Effector memory CD4-positive, alpha-beta T cell (primary cell): ENCODE data around the gene ELMOD1.

Experiments
- DNase-seq, 3 donors: peaks; one replicate each; pipeline ENCODE4 v3.0.0-alpha.2; 2020
- H3K27ac ChIP-seq: 2 replicates; pipeline ENCODE4 v1.7.0; 2013; ENCODE audit warnings: mild to moderate bottlenecking, low read length, moderate library complexity; ENCODE audit not compliant: insufficient read depth, poor library complexity, severe bottlenecking
- H3K27me3 ChIP-seq: replicated peaks from 2 replicates; pipeline ENCODE4 v1.7.0; 2013; ENCODE audit warnings: mild to moderate bottlenecking, low read length; ENCODE audit not compliant: insufficient read depth, control insufficient read depth, poor library complexity, severe bottlenecking
- H3K36me3 ChIP-seq: 2 replicates; pipeline ENCODE4 v1.7.0; 2013; ENCODE audit warnings: mild to moderate bottlenecking, low read length, moderate library complexity; ENCODE audit not compliant: control insufficient read depth, insufficient read depth
- H3K4me1 ChIP-seq: 2 replicates; pipeline ENCODE4 v1.7.0; 2013; ENCODE audit warnings: low read length, mild to moderate bottlenecking; ENCODE audit not compliant: control insufficient read depth, insufficient read depth, poor library complexity, severe bottlenecking
- H3K4me3 ChIP-seq: 2 replicates; pipeline ENCODE4 v1.7.0; 2013; ENCODE audit warnings: low read length, low read depth, mild to moderate bottlenecking; ENCODE audit not compliant: insufficient read depth, poor library complexity, severe bottlenecking
- H3K9me3 ChIP-seq: 2 replicates; pipeline ENCODE4 v1.7.0; 2013; ENCODE audit warnings: mild to moderate bottlenecking, low read length, moderate library complexity; ENCODE audit not compliant: control insufficient read depth

ELMOD1 gene

GRCh38 chr11:107605061-107606006, 14.4 kb downstream of the ELMOD1 start:
- no peak overlapping the region for H3K27ac ChIP-seq
- no peaks in the 10 kb centered on the region for H3K9me3 ChIP-seq
- peaks cover 6% of the 10 kb centered on the region for H3K27me3 ChIP-seq
- H3K4me3 ChIP-seq: no peak overlapping the region
- no peaks in the 10 kb centered on the region for H3K4me1 ChIP-seq
- DNase-seq: no peak
- H3K36me3 ChIP-seq: no peaks in the 10 kb centered on the region

- DNase-seq: no peak
- no peaks in the 10 kb centered on the region for H3K4me1 ChIP-seq
- no peaks in the 10 kb centered on the region for H3K36me3 ChIP-seq
- H3K4me3 ChIP-seq: no peak overlapping the region
- H3K27ac ChIP-seq: no peak overlapping the region
- peaks cover 6% of the 10 kb centered on the region for H3K27me3 ChIP-seq
- H3K9me3 ChIP-seq: no peaks in the 10 kb centered on the region
Observed at GRCh38 chr11:107606141-107606540, 15.2 kb downstream of the ELMOD1 start.

DNA sequence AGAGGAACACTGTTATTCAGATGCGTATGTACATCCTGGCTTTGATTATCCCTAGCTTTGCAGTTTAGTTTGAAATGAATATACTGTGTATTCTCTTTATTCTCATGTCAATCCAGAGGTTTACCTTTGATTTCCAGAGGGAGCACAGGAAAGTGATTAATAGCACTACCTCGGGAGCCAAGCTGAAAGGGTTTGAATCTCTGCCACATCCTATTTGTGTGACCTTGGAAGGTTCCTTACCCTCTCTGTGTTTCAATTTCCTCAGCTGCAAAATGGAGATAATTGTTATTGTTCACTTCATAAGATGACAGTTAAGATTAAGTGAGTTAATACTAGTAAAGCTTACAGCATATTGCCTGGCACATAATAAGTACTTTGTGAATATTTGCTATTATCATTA, 17.9 kb downstream of the ELMOD1 start:
- no peaks in the 10 kb centered on the region for H3K4me1 ChIP-seq
- no peak overlapping the region for H3K27ac ChIP-seq
- no peak overlapping the region for H3K4me3 ChIP-seq
- H3K9me3 ChIP-seq: no peaks in the 10 kb centered on the region
- DNase-seq: no peak
- H3K36me3 ChIP-seq: no peaks in the 10 kb centered on the region
- peaks cover 6% of the 10 kb centered on the region for H3K27me3 ChIP-seq

DNA sequence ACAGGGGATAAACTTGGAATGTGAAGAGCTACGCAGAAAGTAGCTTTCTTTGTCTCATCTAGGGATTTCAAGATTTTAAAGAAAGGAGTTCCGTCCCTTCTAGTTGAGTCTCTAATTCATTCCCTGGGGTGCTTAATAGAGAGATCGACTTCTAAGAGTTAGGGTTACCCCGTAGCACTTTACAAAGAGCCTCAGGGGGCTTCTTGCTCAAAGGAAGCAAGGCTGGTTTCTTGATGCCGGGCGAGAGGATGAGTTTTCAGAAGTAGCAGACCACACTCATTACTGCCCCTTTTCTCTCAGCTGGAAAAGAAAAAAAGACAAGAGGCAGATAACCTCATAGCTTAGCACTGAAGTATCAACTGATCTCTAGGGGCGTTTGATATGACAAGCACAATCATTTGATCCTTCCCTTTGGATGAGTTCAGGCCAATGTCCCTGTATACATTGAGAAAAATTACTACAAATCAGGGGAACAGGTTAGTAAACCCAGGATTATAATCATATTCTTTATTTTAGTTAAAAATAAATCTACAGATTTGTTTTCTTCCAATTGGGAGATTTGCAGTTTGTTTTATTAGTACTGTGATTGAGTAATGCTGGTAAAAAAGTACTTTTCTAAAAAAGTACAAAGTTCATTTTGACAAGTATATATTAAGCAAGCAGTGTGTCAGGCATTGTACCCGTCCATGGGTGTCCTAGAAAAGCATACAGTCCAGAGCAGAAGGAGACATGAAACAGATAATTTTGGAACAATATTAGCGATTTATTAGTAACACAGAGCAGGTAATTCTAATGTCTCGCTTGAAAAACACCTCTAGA, 18.7 kb downstream of the ELMOD1 start:
- no peak for DNase-seq
- Histone ChIP-seq H3K9me3 (no peaks in the 10 kb centered on the region), H3K4me1 (no peaks in the 10 kb centered on the region), H3K27ac (no peak overlapping the region), H3K27me3 (peaks cover 6% of the 10 kb centered on the region), H3K4me3 (no peak overlapping the region), H3K36me3 (no peaks in the 10 kb centered on the region)

- Histone ChIP-seq H3K27ac (no peak overlapping the region), H3K9me3 (no peaks in the 10 kb centered on the region), H3K4me1 (no peaks in the 10 kb centered on the region), H3K4me3 (no peak overlapping the region), H3K27me3 (peaks cover 3% of the 10 kb centered on the region), H3K36me3 (no peaks in the 10 kb centered on the region)
- DNase-seq: no peak
Observed at GRCh38 chr11:107612445-107612844, 21.5 kb downstream of the ELMOD1 start.

DNA sequence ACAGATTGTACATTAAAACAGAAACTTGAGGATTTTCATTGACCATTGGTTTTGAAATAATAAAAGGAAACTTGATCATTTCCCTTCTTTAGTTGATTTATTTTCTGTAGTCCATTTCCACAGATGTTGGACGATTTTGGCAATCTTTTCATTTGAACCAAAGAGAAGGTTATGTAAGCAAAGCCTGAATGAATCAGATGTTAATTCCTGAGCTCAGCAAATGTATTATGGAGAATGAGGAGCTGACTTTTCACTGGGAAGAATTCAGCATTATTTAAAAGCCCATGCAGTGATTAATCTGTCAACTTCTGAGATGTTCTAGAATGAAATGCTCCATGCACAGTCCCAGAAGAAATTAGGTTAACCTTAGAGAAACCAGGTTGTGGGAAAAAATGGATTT, 29.0 kb downstream of the ELMOD1 start:
- Histone ChIP-seq H3K4me3 (no peak overlapping the region), H3K4me1 (no peaks in the 10 kb centered on the region), H3K27ac (no peak overlapping the region), H3K27me3 (no peaks in the 10 kb centered on the region), H3K36me3 (no peaks in the 10 kb centered on the region), H3K9me3 (no peaks in the 10 kb centered on the region)
- no peak for DNase-seq

DNA sequence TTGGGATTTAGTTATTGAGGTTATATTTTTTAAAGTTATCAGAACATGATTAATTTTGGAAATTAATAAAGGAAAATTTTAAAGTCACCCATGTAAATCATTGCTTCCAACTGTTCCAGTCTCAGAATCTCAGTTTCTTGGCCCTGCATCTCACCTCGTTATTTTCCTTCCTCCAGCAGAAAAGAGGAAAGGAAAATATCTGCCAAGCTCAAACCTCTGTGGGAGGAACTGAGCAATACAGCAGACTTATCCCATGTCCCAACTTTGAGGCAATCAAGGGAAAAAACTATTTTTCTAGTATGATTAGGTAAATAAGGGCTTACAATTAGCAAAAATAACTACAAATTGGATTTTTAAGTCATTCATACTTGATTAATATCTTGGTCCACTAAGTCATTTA, 30.1 kb downstream of the ELMOD1 start:
- Histone ChIP-seq H3K36me3 (no peaks in the 10 kb centered on the region), H3K4me1 (no peaks in the 10 kb centered on the region), H3K4me3 (no peak overlapping the region), H3K27me3 (no peaks in the 10 kb centered on the region), H3K27ac (no peak overlapping the region), H3K9me3 (no peaks in the 10 kb centered on the region)
- no peak for DNase-seq

DNA sequence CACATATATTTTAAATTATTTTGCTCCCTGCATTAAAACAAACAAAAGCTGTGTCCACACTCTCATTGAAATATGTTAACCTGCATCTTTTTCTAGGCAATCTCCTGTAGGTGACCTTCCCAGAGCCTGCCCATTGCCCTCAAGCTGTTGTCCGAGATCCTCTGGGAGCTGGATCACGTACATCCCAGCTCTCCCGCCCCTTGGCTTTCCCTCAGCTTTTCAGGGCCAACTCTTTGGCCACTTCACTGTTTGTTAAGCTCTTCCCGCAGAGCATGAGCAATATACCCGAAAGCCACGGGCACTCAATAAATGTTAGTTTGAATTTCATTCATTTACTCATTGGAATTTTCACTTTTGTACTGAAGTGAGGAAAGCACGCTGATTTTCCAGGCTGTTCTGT, 32.2 kb downstream of the ELMOD1 start:
- Histone ChIP-seq H3K4me1 (no peaks in the 10 kb centered on the region), H3K9me3 (no peaks in the 10 kb centered on the region), H3K27ac (no peak overlapping the region), H3K36me3 (no peaks in the 10 kb centered on the region), H3K27me3 (peaks cover 3% of the 10 kb centered on the region), H3K4me3 (no peak overlapping the region)
- no peak for DNase-seq

- Histone ChIP-seq H3K27ac (no peak overlapping the region), H3K4me3 (no peak overlapping the region), H3K36me3 (no peaks in the 10 kb centered on the region), H3K4me1 (no peaks in the 10 kb centered on the region), H3K27me3 (peaks cover 3% of the 10 kb centered on the region), H3K9me3 (no peaks in the 10 kb centered on the region)
- DNase-seq: no peak
Observed at GRCh38 chr11:107624983-107625684, 34.2 kb downstream of the ELMOD1 start.

- no peaks in the 10 kb centered on the region for H3K4me1 ChIP-seq
- H3K27me3 ChIP-seq: peaks cover 3% of the 10 kb centered on the region
- no peaks in the 10 kb centered on the region for H3K9me3 ChIP-seq
- no peak overlapping the region for H3K27ac ChIP-seq
- no peaks in the 10 kb centered on the region for H3K36me3 ChIP-seq
- DNase-seq: no peak
- no peak overlapping the region for H3K4me3 ChIP-seq
Observed at GRCh38 chr11:107625685-107625989, 34.7 kb downstream of the ELMOD1 start.
